ENCODE results near the gene SMURF2. TPM values are rescaled to one million over a fixed set of nuclear protein-coding genes. Genes with fewer than 3 reads are reported as not detected.
"Not testable (repeated sequence)": the region's sequence is repeated elsewhere in the genome, so short reads cannot be mapped to it uniquely, and the experiment has no call there.

Gene SMURF2
- total RNA-seq, 1 donor from 2014 or later, result 83.8 TPM

DNA sequence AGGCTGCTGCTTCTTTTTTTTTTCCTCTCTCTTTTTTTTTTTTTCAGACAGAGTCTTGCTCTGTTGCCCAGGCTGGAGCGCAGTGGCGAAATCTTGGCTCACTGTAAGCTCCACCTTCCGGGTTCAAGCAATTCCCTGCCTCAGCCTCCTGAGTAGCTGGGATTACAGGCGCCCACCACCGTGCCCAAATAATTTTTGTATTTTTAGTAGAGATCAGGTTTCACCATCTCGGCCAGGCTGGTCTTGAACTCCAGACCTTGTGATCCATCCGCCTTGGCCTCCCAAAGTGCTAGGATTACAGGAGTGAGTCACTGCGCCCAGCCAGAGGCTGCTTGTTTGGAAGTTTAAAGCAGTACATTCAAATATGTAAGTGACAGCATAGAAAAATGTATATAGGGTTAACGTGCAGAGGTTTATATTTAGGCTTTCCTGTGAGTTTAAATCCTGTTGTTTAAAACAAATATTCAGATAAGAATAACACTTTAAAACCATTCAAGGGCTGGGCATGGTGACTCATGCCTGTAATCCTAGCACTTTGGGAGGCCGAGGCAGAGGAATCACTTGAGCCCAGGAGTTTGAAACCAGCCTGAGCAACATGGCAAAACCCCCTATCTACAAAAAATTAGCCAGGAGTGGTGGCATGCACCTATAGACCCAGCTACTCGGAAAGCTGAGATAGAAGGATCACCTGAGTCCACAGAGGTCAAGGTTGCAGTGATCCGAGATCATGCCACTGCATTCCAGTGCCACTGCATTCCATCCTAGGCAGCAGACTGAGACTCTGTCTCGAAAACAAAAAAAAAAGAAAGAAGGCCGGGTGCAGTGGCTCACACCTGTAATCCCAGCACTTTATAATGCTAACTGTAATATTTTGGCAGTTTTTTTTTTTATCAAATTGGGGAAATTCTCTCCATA is 6.0 kb upstream of the SMURF2 start:
- peak in 1 of 2 donors; percentile 78 for DNase-seq (ENCODE audit: low read depth in 2 of 2)

DNA sequence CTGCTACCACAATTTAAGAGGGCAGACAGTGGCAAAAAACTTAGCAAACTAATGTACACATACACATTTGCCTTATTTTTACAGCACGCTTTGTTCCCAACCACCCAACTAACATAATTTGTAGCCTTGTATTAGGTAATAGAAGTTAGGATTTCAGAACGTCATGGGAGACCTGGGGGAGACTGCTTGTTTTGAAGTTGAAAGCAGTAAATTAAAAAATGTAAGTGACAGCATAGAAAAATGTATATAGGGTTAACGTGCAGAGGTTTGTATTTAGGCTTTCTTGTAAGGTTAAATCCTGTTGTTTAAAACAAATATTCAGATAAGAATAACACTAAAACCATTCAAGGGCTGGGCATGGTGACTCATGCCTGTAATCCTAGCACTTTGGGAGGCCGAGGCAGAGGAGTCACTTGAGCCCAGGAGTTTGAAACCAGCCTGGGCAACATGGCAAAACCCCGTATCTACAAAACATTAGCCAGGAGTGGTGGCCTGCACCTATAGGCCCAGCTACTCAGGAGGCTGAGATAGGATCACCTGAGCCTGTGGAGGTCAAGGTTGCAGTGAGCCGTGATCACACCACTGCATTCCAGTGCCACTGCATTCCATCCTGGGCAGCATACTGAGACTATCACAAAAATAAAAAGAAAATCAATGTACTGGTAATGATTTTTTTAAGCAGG is 2.3 kb upstream of the SMURF2 start:
- peak in 1 of 2 donors; percentile 27 for DNase-seq (ENCODE audit: low read depth in 2 of 2)

DNA sequence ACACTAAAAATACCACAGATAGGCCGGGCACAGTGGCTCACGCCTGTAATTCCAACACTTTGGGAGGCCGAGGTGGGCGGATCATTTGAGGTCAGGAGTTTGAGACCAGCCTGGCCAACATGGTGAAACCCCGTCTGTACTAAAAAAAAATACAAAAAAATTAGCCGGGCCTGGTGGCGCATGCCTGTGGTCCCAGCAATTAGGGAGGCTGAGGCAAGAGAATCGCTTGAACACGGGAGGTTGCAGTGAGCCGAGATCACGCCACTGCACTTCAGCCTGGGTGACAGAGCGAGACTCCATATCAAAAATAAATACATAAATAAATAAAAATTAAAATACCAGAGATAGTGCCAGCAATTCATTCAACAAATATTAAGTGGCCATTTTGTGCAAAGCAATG is 1.7 kb upstream of the SMURF2 start:
- not testable (repeated sequence) for DNase-seq (ENCODE audit: low read depth in 2 of 2)

DNA sequence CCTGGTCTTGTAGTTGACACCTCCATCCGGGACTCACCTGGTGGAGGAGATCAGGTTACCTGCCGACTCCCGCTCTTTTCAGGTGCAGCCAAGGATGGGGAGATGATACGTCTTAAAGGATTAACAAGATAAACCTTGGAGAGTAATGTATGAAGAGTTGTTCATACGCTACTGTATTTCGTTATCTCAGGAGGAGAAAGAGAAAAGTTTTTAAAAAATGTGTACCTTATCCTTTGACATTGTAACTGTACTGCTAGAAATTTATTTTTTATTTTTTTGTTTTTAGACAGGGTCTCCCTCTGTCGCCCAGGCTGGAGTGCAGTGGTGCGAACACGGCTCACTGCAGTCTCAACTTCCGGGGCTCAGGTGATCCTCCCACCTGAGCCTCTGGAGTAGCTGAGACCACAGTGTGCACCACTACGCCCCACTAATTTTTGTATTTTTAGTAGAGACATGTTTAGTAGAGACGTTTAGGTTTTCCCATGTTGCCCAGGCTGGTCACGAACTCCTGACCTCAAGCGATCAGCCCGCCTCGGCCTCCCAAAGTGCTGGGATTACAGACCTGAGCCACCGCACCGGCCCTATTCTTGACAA is 764 bp upstream of the SMURF2 start:
- no peak for DNase-seq (ENCODE audit: low read depth in 2 of 2)

DNA sequence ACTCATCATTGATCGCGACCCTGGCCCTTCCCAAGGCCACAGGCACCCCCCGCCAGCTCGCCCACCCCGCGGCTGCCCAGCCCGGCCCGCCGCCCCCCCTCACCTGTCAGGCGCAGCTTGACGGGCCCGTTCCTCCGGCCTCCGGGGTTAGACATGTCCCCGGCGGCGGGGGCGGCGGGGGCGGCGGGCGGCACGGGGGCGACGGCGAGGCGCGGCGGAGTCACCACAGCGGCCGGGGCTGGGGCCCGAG is 456 bp downstream of the SMURF2 start:
- peak in 1 of 2 donors; percentile 35 for DNase-seq (ENCODE audit: low read depth in 2 of 2)

DNA sequence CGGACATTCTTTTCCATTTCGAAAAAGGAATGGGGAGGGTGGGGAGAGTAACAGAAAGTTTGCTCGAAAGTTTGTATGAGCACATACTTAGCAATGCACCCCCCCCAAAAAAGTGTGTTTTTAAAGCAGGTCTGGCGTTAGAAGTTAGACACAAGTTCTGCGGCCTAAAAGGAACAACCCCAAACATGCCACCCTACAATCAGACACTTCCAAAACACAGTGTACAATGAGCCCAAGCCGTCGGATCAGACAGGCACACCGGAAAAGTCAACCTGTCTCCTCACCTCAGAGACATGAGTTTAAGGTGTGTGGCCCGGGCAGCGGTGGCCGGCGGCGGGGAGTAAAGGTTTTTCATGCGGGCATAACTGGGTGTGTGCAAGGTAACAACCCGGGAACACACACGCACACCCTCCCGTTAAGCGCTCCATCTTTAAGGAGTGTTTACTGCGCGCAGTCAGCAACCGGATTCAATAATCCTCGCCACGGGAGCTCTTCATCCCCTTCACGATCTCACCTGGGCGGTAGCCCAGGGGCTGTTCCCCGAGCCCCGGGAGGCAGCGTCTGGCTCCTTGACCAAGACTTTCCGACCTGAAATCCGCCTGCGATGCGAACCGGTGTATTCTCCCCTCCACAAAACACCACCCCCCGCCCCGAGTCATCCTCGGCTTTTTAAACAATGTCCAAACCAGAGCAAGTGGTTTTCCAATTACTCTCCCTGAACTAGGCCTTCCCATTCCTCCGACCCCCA is 955 bp downstream of the SMURF2 start:
- peak in 1 of 2 donors; percentile 23 for DNase-seq (ENCODE audit: low read depth in 2 of 2)

DNA sequence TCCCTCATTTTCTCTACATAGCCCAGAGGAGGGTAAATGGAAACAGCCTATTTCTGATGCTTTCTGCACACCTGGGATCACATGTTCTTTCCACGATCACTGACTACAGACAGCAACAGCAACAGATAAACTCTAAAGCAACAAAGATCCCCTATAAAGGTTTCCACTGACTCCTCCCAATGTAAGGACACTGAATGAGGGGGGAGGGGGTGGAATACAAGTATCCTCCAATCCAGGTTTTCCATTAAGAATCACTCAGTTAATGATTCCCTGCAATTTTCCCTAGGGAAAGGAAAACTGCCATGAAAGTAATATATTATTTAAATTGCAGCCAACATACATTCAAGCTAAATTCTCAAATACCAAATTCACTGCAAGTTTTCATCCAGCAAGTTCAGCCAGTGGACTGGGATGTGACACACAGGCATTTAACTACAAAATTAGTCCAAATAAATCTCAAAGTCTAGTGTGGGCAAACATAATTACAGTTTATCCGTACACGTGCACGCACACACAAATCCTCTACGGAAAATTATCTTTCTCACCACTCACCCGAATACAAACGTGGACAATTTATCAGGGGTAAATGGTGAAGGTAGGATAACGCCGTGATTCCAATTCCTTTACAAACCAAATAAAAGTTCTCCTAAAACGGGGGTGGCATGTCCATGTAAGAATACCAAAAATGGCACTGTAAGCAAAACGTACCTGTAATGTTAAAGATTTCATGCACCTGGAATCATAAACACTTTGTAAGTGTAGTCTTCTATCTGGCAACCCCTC is 1.7 kb downstream of the SMURF2 start:
- DNase-seq (ENCODE audit: low read depth in 2 of 2), result peak in 1 of 2 donors; percentile 84

DNA sequence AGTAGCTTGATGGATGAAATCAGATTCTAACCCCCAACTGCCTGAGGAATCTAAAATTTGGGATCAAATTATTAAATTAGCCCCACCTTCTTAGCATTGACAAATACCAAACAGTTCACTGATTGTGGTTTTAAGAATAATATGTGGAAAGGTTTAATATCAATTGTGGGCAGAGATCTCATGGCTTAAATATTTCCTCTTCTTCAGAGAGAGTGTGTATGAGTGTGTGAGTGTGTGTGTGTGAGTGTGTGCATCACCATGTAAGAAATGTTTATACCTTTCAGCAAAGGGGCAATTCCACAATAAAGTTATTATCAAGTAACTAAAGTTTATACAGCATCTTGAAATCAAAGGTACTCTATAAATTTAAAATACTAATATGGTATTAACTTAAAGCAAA is 3.2 kb downstream of the SMURF2 start:
- DNase-seq (ENCODE audit: low read depth in 2 of 2), result peak in 1 of 2 donors; percentile 74

DNA sequence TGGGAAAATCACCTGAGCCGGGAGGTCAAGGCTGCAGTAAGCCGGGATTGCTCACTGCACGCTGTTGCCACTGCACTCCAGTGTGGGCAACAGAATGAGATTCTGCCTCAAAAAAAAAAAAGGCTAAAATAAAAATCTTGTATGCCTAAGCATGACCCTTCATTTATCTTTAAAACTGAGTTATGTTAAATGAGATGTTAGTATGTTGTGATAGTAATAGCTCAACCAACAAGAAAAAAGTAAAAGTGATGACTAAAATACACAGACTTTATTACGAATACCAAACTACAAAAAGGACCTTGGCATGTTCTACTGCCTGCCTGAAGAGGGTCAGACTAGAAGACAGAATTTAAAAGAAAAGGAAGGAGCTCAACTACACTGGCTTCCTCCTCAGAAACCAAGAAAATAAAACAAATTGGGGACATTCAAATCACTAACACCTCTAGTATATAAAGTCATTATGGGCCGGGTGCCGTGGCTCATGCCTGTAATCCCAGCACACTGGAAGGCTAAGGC is 4.4 kb downstream of the SMURF2 start:
- no peak for DNase-seq (ENCODE audit: low read depth in 2 of 2)

DNA sequence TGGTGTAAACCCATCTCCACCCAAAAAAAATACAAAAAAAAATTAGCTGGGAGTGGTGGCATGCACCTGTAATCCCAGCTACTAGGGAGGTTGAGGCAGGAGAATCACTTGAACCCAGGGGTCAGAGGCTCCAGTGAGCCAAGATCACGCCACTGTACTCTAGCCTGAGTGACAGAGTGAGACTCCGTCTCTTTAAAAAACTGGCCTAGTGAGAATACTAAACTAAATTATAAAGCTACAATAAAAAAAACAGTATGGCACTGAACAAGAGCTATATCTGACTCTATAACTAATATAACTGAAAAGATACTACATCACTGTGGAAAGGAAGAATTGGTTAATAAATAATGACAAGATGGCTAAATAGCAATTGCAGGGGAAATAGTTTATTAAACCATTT is 6.4 kb downstream of the SMURF2 start:
- DNase-seq (ENCODE audit: low read depth in 2 of 2), result no peak

DNA sequence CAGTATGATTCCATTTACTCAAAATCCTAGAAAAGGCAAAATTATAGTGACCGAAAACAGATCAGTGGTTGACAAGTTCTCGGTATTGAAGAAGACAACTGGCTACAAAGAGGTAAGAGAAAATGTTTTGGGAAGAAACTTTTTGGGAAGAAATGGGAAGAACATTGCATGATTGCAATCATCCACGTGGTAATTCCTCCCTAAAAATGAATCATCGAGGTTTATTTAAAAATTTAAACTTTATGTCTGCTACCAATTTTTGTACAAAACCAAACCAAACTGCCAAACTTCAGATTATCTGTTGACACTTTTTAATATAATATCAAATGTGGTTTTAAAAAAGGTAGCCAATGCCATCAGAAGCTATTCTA is 8.1 kb downstream of the SMURF2 start:
- DNase-seq (ENCODE audit: low read depth in 2 of 2), result no peak

DNA sequence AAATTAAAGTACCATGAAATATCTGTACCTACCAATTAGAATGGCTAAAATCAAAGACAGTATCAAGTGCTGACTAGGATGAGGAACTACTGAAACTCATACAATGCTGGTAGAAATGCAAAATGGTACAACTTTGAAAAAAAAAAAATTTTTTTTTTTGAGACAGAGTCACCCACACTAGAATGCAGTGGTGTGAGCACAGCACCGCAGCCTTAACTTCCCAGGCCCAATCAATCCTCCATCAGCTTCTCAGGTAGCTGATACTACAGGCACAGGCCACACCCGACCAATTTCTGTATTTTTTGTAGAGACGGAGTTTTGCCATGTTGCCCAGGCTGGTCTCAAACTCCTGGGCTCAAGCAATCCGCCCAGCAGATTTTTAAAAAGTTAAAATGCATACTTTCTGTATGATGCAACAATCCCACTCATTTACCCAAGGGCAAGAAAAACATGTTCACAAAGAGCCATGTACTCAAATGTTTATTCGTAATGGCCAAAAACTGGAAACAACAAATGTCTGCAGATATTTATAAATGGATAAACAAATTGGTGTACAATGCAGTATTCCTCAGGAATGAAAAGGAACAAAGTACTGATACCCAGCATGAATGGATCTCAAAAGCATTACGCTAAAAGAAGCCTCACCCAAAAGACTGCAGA is 8.7 kb downstream of the SMURF2 start:
- no peak for DNase-seq (ENCODE audit: low read depth in 2 of 2)

DNA sequence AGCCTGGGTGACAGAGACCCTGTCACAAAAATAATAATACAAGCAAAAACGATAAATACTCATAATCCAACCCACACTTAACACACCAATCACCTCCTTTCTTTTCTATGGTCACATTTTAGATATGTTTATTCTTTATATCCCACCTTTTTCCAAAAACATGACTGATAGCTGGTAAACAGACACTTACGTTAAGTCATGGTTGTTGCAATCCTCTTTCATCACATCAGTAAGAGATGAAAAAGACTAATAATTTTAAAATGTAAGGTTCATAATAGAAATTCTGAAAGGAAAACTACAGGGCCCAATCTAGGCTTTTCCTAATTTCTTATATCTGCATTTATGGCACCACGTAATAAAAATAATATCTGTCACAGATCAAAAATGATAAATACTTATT is 10.2 kb downstream of the SMURF2 start:
- DNase-seq (ENCODE audit: low read depth in 2 of 2), result no peak

DNA sequence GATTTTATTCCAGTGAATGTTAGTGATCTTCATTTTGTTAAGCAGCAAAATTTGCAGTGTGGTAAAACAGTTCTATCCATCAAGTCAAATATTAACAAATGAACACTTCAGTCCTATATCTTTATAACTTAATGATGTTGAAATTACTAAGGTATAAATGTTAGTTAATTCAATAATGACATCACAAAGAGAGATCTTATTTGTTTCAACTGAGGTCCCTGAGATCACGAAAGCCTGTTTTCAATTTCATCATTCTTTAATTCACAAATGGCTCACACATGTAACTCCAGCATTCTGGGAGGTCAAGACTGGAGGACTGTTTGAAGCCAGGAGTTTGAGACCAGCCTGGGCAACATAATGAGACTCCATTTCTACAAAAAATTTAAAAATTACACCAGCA is 13.9 kb downstream of the SMURF2 start:
- no peak for DNase-seq (ENCODE audit: low read depth in 2 of 2)

DNA sequence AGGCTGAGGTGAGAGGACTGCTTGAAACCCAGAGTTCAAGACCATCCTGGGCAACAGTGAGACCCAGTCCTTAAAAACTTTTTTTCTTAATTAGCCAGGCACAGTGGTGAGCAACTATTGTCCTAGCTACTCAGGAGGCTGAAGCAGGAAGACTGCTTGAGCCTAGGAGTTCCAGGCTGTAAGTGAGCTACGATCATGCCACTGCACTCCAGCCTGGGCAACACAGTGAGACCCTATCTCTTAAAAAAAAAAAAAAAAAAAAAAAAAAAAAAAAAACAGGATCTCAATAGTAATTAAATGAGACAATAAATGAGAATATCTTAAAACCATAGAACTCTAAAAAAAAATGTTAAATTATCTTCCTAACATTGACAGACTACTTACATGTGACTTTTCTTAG is 14.3 kb downstream of the SMURF2 start:
- DNase-seq (ENCODE audit: low read depth in 2 of 2), result no peak

DNA sequence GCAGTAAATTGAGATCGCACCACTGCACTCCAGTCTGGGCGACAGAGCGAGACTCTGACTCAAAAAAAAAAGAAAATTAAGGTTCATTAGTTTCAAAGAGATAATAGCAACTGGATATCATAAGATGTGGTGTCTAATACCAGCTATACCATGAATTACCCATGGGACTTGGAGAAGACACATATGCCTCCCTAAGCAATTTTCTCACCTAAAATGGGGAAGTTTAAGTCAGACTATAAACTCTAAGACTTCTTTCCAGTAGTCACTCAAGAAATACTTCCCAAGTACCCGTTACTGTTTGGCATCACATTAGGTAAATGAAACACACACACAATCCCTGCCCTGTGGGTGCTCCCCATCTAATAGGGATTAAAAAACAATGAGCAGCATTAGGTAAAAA is 22.6 kb downstream of the SMURF2 start:
- DNase-seq (ENCODE audit: low read depth in 2 of 2), result no peak

DNA sequence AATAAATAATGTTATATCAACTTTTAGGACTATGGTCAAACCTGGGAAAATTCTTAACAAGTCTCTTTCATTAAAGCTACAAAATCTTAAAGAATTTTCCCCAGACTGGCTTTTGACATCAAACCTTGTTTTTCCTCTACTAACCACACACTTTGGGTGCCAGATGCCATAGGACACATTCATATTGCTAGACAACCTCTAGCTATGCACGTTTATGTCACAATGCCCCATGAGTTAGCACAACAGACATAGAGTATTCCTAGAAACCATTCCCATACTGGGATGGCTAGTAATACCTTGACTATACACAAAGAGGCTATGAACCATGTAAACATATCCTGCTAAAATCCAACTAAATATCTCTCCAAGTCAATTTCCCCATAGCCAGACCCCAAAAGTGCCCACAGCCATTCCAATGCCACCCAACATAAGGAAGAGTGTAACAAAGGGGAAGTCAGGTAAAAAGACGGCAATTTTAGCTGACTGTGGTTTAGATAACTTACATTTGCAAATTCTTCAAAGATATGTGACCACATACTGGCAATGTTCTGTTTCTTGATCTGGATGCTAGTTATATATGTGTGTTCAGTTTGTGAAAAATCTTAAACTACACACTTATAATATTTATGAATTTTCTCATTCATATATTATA is 23.4 kb downstream of the SMURF2 start:
- DNase-seq (ENCODE audit: low read depth in 2 of 2), result no peak

DNA sequence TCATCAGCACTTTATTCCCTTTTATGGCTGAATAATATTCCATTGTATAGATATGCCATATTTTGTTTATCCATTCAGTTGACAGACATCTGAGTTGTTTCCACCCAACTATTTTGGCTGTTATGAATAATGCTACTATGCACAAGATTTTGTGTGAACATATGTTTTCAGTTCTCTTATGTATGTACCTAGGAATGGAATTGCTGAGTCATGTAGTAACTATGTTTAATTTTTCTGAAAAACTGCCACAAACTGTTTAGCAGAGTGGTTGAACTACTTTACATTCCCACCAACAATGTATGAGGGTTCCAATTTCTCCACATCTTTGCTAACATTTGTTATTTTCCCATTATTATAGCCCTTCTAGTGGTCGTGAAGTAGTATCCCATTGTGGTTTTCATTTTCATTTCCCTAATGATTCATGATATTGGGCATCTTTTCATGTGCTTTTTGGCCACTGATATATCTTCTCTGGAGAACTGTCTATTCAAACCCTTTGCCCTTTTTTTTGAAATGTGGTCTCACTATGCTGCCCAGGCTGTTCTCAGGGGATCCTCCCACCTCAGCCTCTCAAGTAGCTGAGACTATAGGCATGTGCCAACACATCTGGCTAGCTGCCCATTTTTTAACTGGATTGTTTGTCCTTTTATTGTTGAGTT is 26.3 kb downstream of the SMURF2 start:
- DNase-seq (ENCODE audit: low read depth in 2 of 2), result peak in 1 of 2 donors; percentile 55

DNA sequence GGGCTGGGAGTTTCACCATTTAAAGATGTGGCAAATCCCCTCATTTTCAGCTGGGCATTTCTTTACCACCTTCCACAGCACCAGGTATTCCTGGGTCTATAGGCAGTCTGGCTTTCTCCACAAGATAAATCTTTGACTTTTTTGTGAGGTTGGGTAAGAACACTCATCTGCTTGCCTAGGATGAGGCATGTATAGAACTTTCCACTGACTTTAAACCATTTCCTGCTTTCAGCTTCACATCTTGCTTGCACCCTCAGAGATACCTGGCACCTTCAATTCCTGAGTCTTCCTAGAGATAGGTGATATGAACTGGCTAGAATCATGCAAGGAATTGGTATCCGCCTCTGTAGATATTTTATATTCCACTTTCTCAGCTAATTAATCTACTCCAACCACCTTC is 27.9 kb downstream of the SMURF2 start:
- no peak for DNase-seq (ENCODE audit: low read depth in 2 of 2)

All from dermis microvascular lymphatic vessel endothelial cell (primary cell).